Non-pigmented ciliary epithelial cell (primary cell): ENCODE measurements around the gene STAU1.
A peak's percentile ranks its signal among the peaks of the same experiment; 100 is the strongest.
"Not testable (repeated sequence)": the region's sequence is repeated elsewhere in the genome, so short reads cannot be mapped to it uniquely, and the experiment has no call there.

ENCODE experiments used
- DNase-seq: peaks from one replicate; pipeline ENCODE4 v3.0.0-alpha.2; 2010; ENCODE audit warnings: low read depth

The STAU1 gene

DNA sequence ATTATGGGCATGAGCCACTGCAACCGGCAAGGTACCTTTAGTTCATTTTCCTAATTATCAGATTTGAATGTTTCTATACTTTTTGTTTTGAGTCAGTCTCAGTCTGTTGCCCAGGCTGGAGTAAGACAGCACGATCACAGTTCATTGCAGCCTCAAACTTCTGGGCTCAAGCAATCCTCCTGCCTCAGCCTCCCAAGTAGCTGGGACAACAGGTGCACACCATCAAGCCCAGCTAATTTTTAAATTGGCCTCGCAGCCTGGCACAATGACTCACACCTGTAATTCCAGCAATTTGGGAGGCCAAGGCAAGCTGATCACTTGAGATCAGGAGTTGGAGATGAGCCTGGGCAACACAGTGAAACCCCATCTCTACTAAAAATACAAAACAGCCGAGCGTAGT lies 24.4 kb downstream of the STAU1 start:
- DNase-seq = no peak

- no peak for DNase-seq
Measured at GRCh38 chr20:49161428-49162152, 26.5 kb downstream of the STAU1 start.

- DNase-seq = no peak
Measured at GRCh38 chr20:49160057-49160929, 27.8 kb downstream of the STAU1 start.

DNA sequence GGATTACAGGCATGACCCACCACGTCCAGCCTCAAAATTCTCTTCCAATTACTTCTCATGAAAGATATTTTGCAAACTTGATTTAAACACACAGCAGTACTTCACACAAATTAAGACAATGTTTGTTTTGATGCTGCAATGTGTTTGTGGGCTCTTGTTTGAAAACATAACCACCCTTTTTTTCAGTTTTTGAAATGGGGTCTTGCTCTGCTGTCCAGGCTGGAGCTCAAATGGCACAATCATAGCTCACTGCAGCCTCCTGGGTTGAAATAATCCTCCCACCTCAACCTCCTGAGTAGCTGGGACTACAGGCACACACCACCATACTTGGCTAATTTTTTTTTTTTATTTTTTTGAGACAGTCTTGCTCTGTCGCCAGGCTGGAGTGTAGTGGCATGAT lies 31.0 kb downstream of the STAU1 start:
- DNase-seq = no peak

- no peak for DNase-seq
Measured at GRCh38 chr20:49156481-49156880, 31.7 kb downstream of the STAU1 start.

DNA sequence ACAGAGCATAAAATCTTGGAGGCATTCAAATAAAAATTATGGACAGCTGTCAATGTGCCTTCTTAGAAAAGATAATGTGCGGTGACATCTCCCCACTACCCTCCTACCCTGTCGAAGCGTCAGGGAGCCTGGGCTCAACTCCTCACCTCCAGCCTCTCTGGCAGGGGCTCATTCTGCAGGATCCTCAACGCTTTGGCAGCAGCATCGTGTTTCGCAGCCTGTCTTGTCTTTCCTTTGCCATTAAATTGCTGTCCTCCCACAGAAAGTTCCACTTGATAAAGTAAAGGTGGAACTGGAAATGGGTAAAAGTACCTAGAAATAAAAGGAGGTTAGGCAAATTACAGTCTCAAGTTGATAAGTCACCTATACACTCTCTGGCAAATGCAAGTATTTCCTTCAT lies 36.7 kb downstream of the STAU1 start:
- no peak for DNase-seq

DNA sequence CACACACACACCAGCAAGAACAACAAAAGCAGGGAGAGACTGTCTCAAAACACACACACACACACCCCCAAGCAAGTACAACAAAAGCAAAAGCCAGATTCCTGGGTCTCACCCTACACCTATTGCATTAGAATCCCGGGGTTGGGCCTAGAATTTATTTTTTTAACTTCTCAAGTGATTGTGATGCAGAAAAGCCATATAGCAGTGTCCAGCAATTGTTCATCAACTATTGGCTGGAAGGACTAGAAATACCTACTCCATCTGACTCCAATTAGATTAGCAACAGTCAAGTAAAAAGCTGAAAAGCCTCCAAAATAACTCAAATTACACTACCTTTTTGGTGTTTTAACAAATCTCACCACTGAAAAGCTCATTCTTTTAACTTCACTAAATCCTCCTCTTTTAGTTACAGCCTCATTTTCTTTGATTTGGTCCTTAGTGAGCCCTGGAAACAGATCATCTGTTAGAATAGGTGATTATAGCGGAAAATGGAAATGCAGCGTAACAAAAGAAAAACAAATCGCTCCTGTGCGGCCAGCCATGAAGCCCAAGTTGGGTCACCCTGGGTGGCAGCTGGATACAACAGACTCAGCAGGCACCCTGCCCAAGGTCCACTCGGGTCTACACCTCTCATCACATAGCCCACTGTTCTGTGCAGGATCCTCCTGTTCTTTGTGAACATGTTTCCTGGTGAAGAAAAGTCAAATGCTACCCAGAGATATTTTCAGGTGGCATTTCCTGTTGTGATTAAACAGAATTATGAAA lies 38.7 kb downstream of the STAU1 start:
- no peak for DNase-seq

GRCh38 chr20:49148601-49149000 lies 39.5 kb downstream of the STAU1 start:
- DNase-seq = no peak

DNA sequence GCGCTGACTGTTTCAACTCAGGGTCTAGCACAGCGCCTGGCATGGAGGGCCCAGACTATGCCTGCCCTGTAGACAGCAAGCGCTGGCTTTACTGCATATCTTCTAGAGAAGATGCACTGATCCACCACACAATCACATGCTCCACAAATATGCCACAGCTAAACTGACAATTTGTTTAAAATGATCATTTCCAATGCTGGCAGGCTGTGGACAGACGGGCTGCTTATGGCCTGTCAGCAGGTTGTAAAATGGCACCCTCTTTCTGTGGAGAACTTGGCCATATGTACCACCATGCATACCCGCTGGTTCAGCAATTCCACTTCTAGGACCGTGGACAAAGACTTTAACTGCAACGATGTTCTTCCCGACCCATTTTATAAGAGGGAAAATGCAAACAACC lies 40.8 kb downstream of the STAU1 start:
- no peak for DNase-seq

- DNase-seq = no peak
Measured at GRCh38 chr20:49146442-49147225, 41.5 kb downstream of the STAU1 start.

DNA sequence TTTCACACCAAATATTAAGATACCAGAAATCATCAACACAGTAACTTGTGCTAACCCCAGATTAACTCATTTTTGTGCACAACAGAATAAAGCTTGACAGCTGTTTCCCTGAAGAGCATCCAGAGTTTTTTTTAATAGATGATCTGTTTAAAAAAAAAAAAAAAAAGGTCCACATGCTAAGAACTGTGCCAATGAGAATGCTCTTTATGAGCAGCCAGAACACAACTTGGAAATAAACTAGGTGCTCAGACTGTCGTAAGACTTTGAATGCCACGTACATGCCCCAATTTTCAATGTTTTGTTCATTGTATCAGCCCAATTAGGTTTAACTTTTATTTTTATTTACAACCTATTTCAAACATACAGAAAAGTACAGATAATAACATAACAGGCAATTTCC lies 47.3 kb downstream of the STAU1 start:
- DNase-seq = no peak

DNA sequence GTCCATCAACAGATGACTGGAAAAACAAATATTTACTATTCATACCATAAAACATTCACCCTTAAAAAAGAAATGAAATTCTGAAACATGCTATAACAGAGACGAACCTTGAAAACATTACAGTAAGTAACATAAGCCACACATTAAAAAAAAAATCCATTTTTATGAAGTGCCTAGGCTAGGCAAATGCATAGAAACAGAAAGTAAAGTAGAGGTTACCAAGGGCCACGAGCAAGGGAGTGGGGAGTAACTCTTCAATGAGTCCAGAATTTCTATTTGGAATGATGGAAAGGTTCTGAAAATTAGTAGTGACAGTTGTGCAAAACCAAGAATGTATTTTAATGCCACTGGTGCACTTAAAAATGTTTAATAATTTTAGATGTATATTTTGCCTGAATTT lies 47.7 kb downstream of the STAU1 start:
- no peak for DNase-seq

DNA sequence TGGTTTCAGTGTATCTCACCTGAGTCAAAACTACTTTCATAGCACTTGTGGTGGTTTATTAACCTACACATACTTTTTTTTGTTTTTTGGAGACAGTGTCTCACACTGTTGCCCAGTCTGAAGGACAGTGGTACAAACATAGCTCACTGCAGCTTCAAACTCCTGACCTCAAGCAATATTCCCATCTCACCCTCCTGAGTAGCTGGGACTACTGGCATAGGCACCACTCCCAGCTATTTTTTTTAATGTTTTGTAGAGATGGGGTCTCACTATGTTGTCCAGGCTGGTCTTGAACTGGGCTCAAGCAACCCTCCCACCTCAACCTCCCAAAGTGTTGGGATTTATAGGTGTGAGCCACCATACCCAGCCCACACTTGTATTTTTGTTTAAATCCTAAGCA lies 49.7 kb downstream of the STAU1 start:
- DNase-seq = no peak

DNA sequence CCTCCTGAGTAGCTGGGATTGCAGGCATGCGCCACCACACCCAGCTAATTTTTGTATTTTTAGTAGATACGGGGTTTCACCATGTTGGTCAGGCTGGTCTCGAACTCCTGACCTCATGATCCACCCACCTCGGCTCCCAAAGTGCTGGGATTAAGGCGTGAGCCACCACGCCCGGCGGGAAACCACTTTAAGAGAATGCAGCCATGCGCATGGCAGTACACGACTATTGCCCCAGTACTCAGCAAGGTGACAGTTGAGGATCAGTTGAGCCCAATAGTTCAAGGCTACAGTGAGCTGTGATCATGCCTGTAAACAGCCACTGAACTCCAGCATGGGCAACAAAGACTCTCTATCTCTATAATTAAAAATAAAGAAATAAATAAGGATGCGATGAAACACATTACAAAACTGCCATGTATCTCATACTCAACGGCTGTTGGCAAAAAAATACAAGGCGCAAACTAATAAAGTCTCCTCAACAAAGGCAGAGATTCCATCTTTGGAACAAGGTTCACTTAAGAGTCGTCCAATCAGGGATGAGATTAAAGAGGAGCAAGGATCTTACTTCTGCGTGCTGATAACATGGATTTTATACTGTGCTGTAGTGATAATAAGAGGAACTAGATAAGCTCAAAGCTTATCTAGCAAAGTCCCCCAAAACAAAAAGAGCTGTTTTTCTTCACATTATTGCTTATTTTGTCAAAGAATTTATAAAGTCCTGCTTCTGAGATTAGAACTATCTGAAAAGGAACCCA lies 51.1 kb downstream of the STAU1 start:
- DNase-seq = no peak

- DNase-seq = not testable (repeated sequence)
Measured at GRCh38 chr20:49134797-49135196, 53.3 kb downstream of the STAU1 start.

DNA sequence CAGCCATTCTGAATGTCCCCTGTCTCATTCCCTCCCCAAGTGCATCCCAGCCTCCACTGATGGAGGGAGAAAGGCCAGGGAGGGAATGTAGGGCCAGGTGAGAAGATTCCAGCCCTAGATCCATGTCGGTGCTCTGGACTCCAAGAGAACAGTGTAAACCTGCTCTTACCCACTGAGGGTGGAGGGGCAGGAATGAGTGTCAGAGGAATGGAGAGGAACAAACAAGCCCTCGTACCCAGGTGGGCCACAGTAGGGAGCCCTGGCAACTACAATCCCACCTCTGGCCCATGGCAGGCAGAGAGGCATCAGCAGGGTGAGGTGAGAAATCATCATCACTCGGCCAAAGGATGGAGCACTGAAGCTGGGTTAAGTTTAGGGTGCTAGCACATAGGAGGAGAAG lies 54.6 kb downstream of the STAU1 start:
- DNase-seq = no peak

GRCh38 chr20:49132995-49133478 lies 55.1 kb downstream of the STAU1 start:
- peak; percentile 54 for DNase-seq

GRCh38 chr20:49123982-49124381 lies 64.2 kb downstream of the STAU1 start:
- DNase-seq = no peak

DNA sequence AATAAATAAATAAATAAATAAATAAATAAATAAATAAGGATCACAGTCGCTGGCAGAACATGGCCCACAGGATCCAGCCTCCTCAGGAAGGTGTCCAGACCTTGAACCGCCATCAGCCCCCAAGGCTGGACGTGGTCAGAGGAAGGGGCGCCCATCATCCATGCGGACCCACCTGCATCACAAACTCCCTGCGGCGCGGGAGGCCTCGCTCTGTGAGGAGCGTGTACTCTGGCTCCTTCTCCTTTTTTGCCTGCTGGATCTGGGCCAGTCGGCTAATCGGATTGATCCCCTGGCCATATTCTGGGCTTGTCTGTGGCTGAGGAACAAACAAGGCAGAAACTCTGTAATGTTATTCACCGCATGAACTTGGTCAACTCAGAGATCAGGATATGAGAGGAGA lies 65.2 kb downstream of the STAU1 start:
- DNase-seq = no peak

- DNase-seq = no peak
Measured at GRCh38 chr20:49119988-49120387, 68.1 kb downstream of the STAU1 start.

DNA sequence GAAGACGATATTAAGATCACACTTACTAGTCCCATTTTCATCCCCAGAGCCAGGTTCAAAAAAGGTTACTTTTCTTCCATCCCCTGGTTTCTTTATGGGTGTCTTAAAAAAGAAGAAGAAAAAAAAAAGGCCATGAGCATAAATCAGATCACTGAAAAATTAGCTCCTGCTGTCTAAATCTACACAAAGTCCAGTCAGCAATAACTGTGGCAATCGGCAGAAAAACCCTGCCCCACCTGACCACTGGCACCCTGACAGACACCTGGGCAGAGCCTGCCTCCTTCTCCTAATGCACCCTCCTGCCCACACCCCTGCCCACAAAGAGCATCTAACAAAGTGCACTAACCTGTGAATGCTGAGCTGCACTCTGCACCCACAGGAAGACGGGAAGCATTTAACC lies 69.8 kb downstream of the STAU1 start:
- DNase-seq = no peak
